Glutamatergic neuron (in vitro differentiated cells): ENCODE results near the gene DMKN. TPM values are rescaled to one million over a fixed set of nuclear protein-coding genes. Genes with fewer than 3 reads are reported as not detected.

Source experiments
- DNase-seq: peaks from one replicate; pipeline ENCODE4 v3.0.0; 2022
- H3K27ac Mint-ChIP-seq: one replicate; pipeline ENCODE4 v1.8.0; 2020; ENCODE audit warnings: mild to moderate bottlenecking, mixed read lengths, inconsistent platforms; ENCODE audit not compliant: unreplicated experiment
- H3K27me3 Mint-ChIP-seq: one replicate; pipeline ENCODE4 v1.8.0; 2020; ENCODE audit warnings: mild to moderate bottlenecking, moderate library complexity, mixed read lengths, inconsistent platforms; ENCODE audit not compliant: unreplicated experiment
- H3K36me3 Mint-ChIP-seq: one replicate; pipeline ENCODE4 v1.8.0; 2020; ENCODE audit warnings: mild to moderate bottlenecking, mixed read lengths, inconsistent platforms; ENCODE audit not compliant: unreplicated experiment
- H3K4me1 Mint-ChIP-seq: one replicate; pipeline ENCODE4 v1.8.0; 2020; ENCODE audit warnings: mild to moderate bottlenecking, low read depth, mixed read lengths, inconsistent platforms; ENCODE audit not compliant: unreplicated experiment
- H3K4me3 Mint-ChIP-seq: one replicate; pipeline ENCODE4 v1.8.0; 2020; ENCODE audit warnings: mild to moderate bottlenecking, mixed read lengths, inconsistent platforms; ENCODE audit not compliant: unreplicated experiment
- H3K9me3 Mint-ChIP-seq: one replicate; pipeline ENCODE4 v1.8.0; 2020; ENCODE audit warnings: mild to moderate bottlenecking, moderate library complexity, mixed read lengths, inconsistent platforms; ENCODE audit not compliant: unreplicated experiment
- total RNA-seq: library from RNA; stranded (reverse); fragmentation: NEBNext Ultra II Directional; extraction: Animal tissue kit (Norgen Biotek cat#: 25700); gene quantifications from one replicate; pipeline ENCODE4 v1.2.1, GENCODE V29; 2021; ENCODE audit not compliant: unreplicated experiment
- TF ChIP-seq, protein P1 (sequence below): fragments of 200-600 bp; sonication (generic); IDR thresholded peaks from one replicate; pipeline ENCODE4 v1.5.0; 2021; ENCODE audit not compliant: partially characterized antibody, unreplicated experiment

The DMKN gene
- total RNA-seq, 1 donor from 2014 or later = 0.88 TPM

DNA sequence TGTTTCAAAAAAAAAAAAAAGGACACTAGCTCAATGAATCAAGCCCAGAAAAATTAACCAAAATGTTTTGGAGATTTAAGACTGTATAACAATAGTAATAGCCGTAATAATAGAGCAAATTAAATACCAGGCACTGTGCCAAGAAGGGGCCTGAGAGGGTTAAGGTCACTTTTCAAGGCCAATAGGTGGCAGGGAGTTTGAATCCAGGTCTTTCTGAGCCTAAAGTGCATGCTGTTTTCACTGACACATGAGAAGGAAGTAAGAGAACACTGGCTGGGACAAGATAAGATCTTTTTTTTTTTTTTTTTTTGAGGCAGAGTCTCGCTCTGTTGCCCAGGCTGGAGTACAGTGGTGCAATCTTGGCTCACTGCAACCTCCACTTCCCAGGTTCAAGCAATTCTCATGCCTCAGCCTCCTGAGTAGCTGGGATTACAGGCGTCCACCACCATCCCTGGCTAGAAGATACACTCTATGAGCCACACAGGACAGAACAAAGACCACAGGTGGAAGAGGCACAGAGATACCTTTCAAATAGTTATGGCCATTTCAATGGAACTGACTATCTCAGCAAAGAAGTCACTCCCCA lies 57.7 kb downstream of the DMKN start:
- no peaks in the 10 kb centered on the region for H3K36me3 Mint-ChIP-seq
- H3K4me3 Mint-ChIP-seq = no peak overlapping the region
- H3K27me3 Mint-ChIP-seq = no peaks in the 10 kb centered on the region

DNA sequence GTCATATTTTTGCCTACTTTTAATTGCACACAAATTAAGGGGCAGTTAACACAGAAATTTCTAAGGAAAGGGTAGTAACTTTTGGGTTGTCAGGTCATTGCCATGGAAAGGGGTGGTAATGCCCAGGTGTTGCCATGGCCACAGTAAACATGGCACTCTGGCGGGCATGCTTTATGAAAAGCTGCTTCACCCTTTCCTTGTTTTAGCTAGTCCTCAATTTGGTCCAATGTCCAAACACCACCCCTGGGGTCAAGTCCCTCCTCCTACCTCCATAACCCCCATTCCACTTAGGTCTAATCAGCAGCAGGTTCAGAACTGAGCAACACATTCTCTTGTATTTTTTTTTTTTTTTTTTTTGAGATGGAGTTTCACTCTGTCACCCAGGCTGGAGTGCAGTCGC lies 58.8 kb downstream of the DMKN start:
- no peak overlapping the region for H3K27ac Mint-ChIP-seq
- H3K9me3 Mint-ChIP-seq = peaks cover 4% of the 10 kb centered on the region
- no peaks in the 10 kb centered on the region for H3K27me3 Mint-ChIP-seq
- no peak overlapping the region for H3K4me3 Mint-ChIP-seq
- no peaks in the 10 kb centered on the region for H3K36me3 Mint-ChIP-seq
- no peak for DNase-seq
- TF ChIP-seq, protein P1, sequence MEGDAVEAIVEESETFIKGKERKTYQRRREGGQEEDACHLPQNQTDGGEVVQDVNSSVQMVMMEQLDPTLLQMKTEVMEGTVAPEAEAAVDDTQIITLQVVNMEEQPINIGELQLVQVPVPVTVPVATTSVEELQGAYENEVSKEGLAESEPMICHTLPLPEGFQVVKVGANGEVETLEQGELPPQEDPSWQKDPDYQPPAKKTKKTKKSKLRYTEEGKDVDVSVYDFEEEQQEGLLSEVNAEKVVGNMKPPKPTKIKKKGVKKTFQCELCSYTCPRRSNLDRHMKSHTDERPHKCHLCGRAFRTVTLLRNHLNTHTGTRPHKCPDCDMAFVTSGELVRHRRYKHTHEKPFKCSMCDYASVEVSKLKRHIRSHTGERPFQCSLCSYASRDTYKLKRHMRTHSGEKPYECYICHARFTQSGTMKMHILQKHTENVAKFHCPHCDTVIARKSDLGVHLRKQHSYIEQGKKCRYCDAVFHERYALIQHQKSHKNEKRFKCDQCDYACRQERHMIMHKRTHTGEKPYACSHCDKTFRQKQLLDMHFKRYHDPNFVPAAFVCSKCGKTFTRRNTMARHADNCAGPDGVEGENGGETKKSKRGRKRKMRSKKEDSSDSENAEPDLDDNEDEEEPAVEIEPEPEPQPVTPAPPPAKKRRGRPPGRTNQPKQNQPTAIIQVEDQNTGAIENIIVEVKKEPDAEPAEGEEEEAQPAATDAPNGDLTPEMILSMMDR = no peak
- H3K4me1 Mint-ChIP-seq = peaks cover 4% of the 10 kb centered on the region

More for the DNA sequence above, 57.7 kb downstream of the DMKN start:
- TF ChIP-seq, protein P1 = no peak
- Mint-ChIP-seq H3K4me1 (peaks cover 4% of the 10 kb centered on the region), H3K9me3 (peaks cover 2% of the 10 kb centered on the region), H3K27ac (no peak overlapping the region)
- DNase-seq = no peak

DNA sequence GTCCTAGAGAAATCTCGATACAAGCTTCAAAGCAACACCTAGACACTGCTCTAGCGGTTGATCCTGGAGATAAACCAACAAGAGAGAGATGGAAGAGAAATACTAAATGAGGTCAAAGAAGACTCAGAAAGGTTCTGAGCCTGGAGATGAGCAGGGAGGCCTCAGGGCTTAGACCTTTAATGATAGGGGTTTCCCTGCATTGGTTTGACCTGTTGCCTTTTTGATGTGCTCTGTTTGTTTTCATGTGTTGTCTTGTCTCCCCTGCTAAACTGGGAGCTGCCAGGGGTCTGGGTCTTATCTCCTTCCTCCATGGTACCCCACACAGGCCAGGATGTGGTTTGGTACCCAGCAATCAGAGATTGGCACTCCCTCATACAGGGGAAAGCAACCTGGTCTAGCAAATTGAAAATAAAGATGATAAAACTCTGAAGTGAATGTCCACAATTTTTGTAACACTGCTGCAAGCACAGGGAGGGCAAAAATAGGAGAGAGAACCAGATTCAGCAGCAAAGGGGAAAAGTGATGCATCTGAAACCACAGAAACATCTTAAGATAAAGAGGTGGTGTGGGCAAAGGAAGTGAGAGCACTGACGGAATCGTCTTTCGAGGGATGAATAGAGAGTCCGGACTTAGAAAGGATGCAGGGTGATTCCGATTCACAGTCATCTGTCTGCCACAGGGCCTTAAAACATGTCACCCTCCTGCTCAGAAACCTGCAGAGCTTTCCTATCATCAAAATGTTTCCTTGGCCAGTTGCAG lies 61.9 kb downstream of the DMKN start:
- Mint-ChIP-seq H3K4me1 (no peaks in the 10 kb centered on the region), H3K36me3 (no peaks in the 10 kb centered on the region), H3K27me3 (peaks cover 3% of the 10 kb centered on the region), H3K27ac (no peak overlapping the region), H3K9me3 (peaks cover 4% of the 10 kb centered on the region), H3K4me3 (no peak overlapping the region)
- no peak for DNase-seq
- TF ChIP-seq, protein P1 = no peak

DNA sequence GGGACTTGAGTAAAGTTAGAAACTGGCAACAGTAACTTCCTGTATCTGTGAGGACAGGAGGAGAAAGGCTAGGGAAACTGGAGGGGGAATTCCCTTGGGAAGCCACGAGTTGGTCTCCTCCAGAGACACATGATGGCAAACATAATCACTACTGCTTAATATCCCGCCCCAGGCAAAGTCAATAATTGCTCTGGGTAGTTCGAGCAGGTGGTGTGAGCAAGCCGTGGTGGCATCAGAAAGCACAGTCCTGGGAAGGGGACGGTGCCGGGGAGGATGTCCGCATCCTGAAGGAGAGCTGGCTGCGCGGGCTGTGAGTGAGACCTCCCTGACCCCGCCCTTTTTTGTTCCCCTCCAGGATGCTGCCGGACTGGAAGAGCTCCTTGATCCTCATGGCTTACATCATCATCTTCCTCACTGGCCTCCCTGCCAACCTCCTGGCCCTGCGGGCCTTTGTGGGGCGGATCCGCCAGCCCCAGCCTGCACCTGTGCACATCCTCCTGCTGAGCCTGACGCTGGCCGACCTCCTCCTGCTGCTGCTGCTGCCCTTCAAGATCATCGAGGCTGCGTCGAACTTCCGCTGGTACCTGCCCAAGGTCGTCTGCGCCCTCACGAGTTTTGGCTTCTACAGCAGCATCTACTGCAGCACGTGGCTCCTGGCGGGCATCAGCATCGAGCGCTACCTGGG lies 63.9 kb downstream of the DMKN start:
- Mint-ChIP-seq H3K27ac (no peak overlapping the region), H3K4me1 (no peaks in the 10 kb centered on the region), H3K36me3 (no peaks in the 10 kb centered on the region), H3K9me3 (peaks cover 4% of the 10 kb centered on the region), H3K27me3 (peaks cover 11% of the 10 kb centered on the region), H3K4me3 (no peak overlapping the region)
- TF ChIP-seq, protein P1 = no peak
- no peak for DNase-seq
